HEK293 (cell line): ENCODE data around the gene PTPRR.

Experiments used
- CTCF ChIA-PET: fragments of 350-600 bp; formaldehyde crosslinking; extraction: SDS; loops from one replicate; lab custom pipeline; 2021; ENCODE audit warnings: antibody characterized with exemption; lab: Yijun Ruan, JAX
- POLR2A ChIA-PET: fragments of 300-600 bp; formaldehyde crosslinking; extraction: SDS; loops from one replicate; lab custom pipeline; 2020; ENCODE audit warnings: antibody characterized with exemption, inconsistent platforms; lab: Yijun Ruan, JAX
- H3K27ac ChIP-seq: fragments of 200-500 bp; sonication (Bioruptor generic); 2 replicates; pipeline ENCODE4 v1.5.1; 2014; ENCODE audit warnings: low read depth, low read length, control low read depth, inconsistent platforms; ENCODE audit errors: extremely low read depth
- H3K36me3 ChIP-seq, 2 experiments: fragments of 200-500 bp in 1 of 2; sonication (Bioruptor generic) in 1 of 2; 1 replicate in 1 of 2; 2 replicates in 1 of 2; pipeline ENCODE4 v1.5.1; 2014 to 2017; ENCODE audit warnings: inconsistent platforms in 2 of 2, low read length in 2 of 2; ENCODE audit not compliant: control insufficient read depth in 2 of 2, insufficient read depth in 1 of 2
- H3K4me1 ChIP-seq: fragments of 200-500 bp; sonication (Bioruptor generic); 2 replicates; pipeline ENCODE4 v1.5.1; 2014; ENCODE audit warnings: mild to moderate bottlenecking, low read length, inconsistent platforms; ENCODE audit not compliant: control insufficient read depth, insufficient read depth
- H3K4me3 ChIP-seq: 2 replicates; pipeline ENCODE4 v1.5.1; 2011; ENCODE audit warnings: low read depth, mild to moderate bottlenecking, control low read depth, low read length, moderate library complexity
- H3K9me3 ChIP-seq: fragments of 200-500 bp; sonication (Bioruptor generic); 2 replicates; pipeline ENCODE4 v1.5.1; 2014; ENCODE audit warnings: low read depth, low read length, inconsistent platforms; ENCODE audit not compliant: control insufficient read depth, insufficient read depth
- BCL11B ChIP-seq: fragments of 450-650 bp; formaldehyde crosslinking; IDR thresholded peaks from 2 replicates; pipeline ENCODE4 v1.5.1; 2016; ENCODE audit warnings: low read depth, missing biosample characterization, missing genetic modification characterization
- HOXA7 ChIP-seq: sonication (generic); formaldehyde crosslinking; IDR thresholded peaks from 2 replicates; pipeline ENCODE4 v1.8.1; 2022; ENCODE audit warnings: missing genetic modification reagents, borderline replicate concordance
- MYNN ChIP-seq: fragments of 450-650 bp; formaldehyde crosslinking; IDR thresholded peaks from 2 replicates; pipeline ENCODE4 v1.5.1; 2016; ENCODE audit warnings: missing biosample characterization, missing genetic modification characterization, borderline replicate concordance
- PRDM1 ChIP-seq: fragments of 450-650 bp; formaldehyde crosslinking; IDR thresholded peaks from 2 replicates; pipeline ENCODE4; 2016; ENCODE audit warnings: missing biosample characterization, missing genetic modification characterization
- REPIN1 ChIP-seq: fragments of 450-650 bp; formaldehyde crosslinking; IDR thresholded peaks from 2 replicates; pipeline ENCODE4 v1.5.1; 2017; ENCODE audit warnings: missing biosample characterization, missing genetic modification characterization, low read depth
- SETDB1 ChIP-seq: IDR thresholded peaks from one replicate; pipeline ENCODE4 v1.6.1; 2017; ENCODE audit warnings: mild to moderate bottlenecking, low read length, moderate library complexity, mixed read lengths; ENCODE audit not compliant: insufficient read length
- ZNF114 ChIP-seq: fragments of 450-650 bp; formaldehyde crosslinking; IDR thresholded peaks from 2 replicates; pipeline ENCODE4 v1.5.0; 2017; ENCODE audit warnings: missing biosample characterization, missing genetic modification characterization
- ZNF266 ChIP-seq: fragments of 450-650 bp; formaldehyde crosslinking; IDR thresholded peaks from 2 replicates; pipeline ENCODE4 v1.5.1; 2016; ENCODE audit warnings: missing biosample characterization, missing genetic modification characterization, low read depth
- ZNF335 ChIP-seq: fragments of 450-650 bp; formaldehyde crosslinking; conservative IDR thresholded peaks from 2 replicates; pipeline ENCODE4 v1.5.1; 2016; ENCODE audit warnings: missing biosample characterization, missing genetic modification characterization
- ZNF404 ChIP-seq: fragments of 450-650 bp; formaldehyde crosslinking; IDR thresholded peaks from 2 replicates; pipeline ENCODE4 v1.5.1; 2017; ENCODE audit warnings: missing biosample characterization, missing genetic modification characterization
- ZNF521 ChIP-seq: fragments of 450-650 bp; formaldehyde crosslinking; IDR thresholded peaks from 2 replicates; pipeline ENCODE4 v1.5.1; 2017; ENCODE audit warnings: missing biosample characterization, mild to moderate bottlenecking, missing genetic modification characterization
- ZNF660 ChIP-seq: fragments of 450-650 bp; IDR thresholded peaks from 2 replicates; pipeline ENCODE4 v1.5.1; 2018; ENCODE audit warnings: missing biosample characterization, mild to moderate bottlenecking, missing genetic modification characterization
- ZNF747 ChIP-seq: fragments of 450-650 bp; formaldehyde crosslinking; IDR thresholded peaks from 2 replicates; pipeline ENCODE4 v1.5.1; 2016; ENCODE audit warnings: missing biosample characterization, missing genetic modification characterization
- ZSCAN16 ChIP-seq: fragments of 450-650 bp; formaldehyde crosslinking; IDR thresholded peaks from 2 replicates; pipeline ENCODE4 v1.5.1; 2016; ENCODE audit warnings: missing biosample characterization, missing genetic modification characterization
- TF ChIP-seq, protein P1 (sequence below): fragments of 450-650 bp; formaldehyde crosslinking; IDR thresholded peaks from 2 replicates; pipeline ENCODE4 v1.5.1; 2016; ENCODE audit warnings: missing biosample characterization, missing genetic modification characterization
- TF ChIP-seq, protein P2 (sequence below): fragments of 450-650 bp; formaldehyde crosslinking; IDR thresholded peaks from 2 replicates; pipeline ENCODE4 v1.5.1; 2016; ENCODE audit warnings: missing biosample characterization, missing genetic modification characterization
- TF ChIP-seq, protein P3 (sequence below): fragments of 450-650 bp; formaldehyde crosslinking; IDR thresholded peaks from 2 replicates; pipeline ENCODE4 v1.5.1; 2016; ENCODE audit warnings: missing biosample characterization, missing genetic modification characterization

PTPRR gene

DNA sequence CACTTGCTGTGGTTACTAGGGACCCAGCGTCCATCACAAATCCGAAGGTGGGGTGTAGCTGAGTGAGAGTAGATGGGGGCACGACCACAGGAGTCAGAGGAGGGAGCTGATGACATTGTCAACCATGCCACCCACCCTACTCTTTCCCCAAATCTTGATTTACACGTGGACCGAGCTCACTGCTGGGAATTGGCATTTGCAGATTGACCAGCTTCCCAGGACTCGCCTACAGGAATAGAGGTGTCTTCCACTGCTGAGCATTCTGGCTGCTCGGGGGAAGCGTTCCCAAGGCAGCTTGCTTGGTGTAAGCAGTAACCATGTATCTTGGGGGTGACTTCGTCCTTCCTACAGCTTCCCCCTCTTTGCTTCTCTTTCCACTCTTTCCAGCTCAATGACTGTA lies 353 bp upstream of the PTPRR start (continued):
- TF ChIP-seq, protein P1, sequence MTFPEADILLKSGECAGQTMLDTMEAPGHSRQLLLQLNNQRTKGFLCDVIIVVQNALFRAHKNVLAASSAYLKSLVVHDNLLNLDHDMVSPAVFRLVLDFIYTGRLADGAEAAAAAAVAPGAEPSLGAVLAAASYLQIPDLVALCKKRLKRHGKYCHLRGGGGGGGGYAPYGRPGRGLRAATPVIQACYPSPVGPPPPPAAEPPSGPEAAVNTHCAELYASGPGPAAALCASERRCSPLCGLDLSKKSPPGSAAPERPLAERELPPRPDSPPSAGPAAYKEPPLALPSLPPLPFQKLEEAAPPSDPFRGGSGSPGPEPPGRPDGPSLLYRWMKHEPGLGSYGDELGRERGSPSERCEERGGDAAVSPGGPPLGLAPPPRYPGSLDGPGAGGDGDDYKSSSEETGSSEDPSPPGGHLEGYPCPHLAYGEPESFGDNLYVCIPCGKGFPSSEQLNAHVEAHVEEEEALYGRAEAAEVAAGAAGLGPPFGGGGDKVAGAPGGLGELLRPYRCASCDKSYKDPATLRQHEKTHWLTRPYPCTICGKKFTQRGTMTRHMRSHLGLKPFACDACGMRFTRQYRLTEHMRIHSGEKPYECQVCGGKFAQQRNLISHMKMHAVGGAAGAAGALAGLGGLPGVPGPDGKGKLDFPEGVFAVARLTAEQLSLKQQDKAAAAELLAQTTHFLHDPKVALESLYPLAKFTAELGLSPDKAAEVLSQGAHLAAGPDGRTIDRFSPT (tag by site-specific recombination), result no peak

DNA sequence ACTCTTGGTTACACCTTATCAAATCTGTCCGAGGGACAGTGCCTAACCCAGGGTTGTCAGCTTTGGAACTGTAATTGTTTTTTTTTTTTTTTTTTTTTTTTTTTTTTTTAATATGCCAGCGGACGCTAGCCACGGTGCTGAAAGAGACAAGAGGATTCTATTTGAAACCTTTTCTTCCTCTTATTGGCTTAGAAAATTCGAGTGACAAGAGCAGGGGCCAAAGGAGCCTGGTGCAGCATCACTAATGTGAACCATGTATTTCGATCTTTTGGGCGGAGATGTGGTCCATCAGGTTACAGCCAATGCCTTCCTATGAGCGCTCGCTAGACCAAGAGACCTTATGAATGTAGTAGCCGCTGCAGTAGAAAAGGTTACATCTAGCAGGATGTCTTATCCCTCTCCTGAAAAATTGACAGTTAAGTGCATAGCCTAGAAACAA lies 922 bp downstream of the PTPRR start:
- no peaks in the 10 kb centered on the region for H3K9me3 ChIP-seq
- H3K4me3 ChIP-seq, result no peak overlapping the region
- no peak overlapping the region for H3K27ac ChIP-seq
- no peaks in the 10 kb centered on the region for H3K36me3 ChIP-seq
- no peaks in the 10 kb centered on the region for H3K4me1 ChIP-seq
- CTCF ChIA-PET, result no interaction called here
- no peak for TF ChIP-seq SETDB1
- TF ChIP-seq, protein P2, sequence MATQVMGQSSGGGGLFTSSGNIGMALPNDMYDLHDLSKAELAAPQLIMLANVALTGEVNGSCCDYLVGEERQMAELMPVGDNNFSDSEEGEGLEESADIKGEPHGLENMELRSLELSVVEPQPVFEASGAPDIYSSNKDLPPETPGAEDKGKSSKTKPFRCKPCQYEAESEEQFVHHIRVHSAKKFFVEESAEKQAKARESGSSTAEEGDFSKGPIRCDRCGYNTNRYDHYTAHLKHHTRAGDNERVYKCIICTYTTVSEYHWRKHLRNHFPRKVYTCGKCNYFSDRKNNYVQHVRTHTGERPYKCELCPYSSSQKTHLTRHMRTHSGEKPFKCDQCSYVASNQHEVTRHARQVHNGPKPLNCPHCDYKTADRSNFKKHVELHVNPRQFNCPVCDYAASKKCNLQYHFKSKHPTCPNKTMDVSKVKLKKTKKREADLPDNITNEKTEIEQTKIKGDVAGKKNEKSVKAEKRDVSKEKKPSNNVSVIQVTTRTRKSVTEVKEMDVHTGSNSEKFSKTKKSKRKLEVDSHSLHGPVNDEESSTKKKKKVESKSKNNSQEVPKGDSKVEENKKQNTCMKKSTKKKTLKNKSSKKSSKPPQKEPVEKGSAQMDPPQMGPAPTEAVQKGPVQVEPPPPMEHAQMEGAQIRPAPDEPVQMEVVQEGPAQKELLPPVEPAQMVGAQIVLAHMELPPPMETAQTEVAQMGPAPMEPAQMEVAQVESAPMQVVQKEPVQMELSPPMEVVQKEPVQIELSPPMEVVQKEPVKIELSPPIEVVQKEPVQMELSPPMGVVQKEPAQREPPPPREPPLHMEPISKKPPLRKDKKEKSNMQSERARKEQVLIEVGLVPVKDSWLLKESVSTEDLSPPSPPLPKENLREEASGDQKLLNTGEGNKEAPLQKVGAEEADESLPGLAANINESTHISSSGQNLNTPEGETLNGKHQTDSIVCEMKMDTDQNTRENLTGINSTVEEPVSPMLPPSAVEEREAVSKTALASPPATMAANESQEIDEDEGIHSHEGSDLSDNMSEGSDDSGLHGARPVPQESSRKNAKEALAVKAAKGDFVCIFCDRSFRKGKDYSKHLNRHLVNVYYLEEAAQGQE, result peak; percentile 80
- TF ChIP-seq, all 188 proteins: peak for 1
- POLR2A ChIA-PET, result no interaction called here

DNA sequence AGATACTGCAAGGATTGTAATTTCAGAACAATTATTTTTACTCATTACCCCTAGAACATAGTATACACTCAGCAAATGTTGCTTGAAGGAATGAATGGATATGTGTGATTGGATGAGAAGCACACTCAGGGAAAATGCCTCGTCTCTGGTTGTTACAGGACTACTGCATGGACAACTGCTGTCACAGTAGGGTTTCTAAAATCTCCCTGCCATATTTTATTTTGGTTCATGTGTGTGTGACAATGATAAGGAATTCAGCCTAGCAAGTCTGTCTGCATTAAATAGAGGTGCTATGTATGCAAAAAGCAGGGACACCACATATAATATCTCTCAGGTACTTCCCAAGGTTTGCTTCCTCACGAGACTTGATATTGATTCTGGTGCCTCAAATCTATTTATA lies 1.4 kb downstream of the PTPRR start:
- no peak overlapping the region for H3K27ac ChIP-seq
- no peak overlapping the region for H3K4me3 ChIP-seq
- CTCF ChIA-PET, result no interaction called here
- POLR2A ChIA-PET, result no interaction called here
- H3K9me3 ChIP-seq, result no peaks in the 10 kb centered on the region
- no peaks in the 10 kb centered on the region for H3K36me3 ChIP-seq
- TF ChIP-seq ZNF404, result no peak
- TF ChIP-seq BCL11B (tag by site-specific recombination), result no peak
- TF ChIP-seq ZNF335 (tag by site-specific recombination), result no peak
- TF ChIP-seq MYNN (tag by site-specific recombination), result no peak
- TF ChIP-seq ZNF747, result no peak
- TF ChIP-seq, protein P3, sequence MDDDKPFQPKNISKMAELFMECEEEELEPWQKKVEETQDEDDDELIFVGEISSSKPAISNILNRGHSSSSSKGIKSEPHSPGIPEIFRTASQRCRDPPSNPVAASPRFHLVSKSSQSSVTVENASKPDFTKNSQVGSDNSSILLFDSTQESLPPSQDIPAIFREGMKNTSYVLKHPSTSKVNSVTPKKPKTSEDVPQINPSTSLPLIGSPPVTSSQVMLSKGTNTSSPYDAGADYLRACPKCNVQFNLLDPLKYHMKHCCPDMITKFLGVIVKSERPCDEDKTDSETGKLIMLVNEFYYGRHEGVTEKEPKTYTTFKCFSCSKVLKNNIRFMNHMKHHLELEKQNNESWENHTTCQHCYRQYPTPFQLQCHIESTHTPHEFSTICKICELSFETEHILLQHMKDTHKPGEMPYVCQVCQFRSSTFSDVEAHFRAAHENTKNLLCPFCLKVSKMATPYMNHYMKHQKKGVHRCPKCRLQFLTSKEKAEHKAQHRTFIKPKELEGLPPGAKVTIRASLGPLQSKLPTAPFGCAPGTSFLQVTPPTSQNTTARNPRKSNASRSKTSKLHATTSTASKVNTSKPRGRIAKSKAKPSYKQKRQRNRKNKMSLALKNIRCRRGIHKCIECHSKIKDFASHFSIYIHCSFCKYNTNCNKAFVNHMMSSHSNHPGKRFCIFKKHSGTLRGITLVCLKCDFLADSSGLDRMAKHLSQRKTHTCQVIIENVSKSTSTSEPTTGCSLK (tag by site-specific recombination), result no peak
- TF ChIP-seq PRDM1 (tag by site-specific recombination), result no peak
- no peaks in the 10 kb centered on the region for H3K4me1 ChIP-seq

DNA sequence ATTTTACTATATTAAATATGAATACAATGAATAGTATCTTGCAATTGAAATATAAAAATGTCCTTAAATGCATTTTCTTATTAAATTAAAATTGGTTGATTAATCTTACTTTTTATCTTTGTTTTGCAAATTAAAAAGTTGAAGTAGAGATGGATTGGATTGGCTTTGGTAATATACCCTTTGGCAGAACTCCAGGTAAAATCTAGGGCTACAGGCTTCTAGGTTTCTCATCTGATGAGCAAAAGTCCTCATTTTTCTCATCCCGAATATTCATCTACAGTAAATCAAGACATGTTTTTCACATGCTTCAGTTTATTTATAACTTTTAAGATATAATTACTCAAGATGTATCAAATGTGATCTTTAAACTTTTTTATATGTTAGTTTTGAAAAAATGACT lies 2.2 kb downstream of the PTPRR start:
- Histone ChIP-seq H3K36me3 (no peaks in the 10 kb centered on the region), H3K9me3 (no peaks in the 10 kb centered on the region), H3K4me3 (no peak overlapping the region), H3K4me1 (no peaks in the 10 kb centered on the region), H3K27ac (no peak overlapping the region)
- ChIA-PET CTCF (no interaction called here), POLR2A (no interaction called here)
- TF ChIP-seq HOXA7 (CRISPR knock-in tag) (no peak), ZNF521 (tag by site-specific recombination) (no peak), ZNF660 (tag by site-specific recombination) (no peak), ZSCAN16 (no peak), ZNF114 (tag by site-specific recombination) (no peak), ZNF266 (no peak), REPIN1 (no peak)
